GM19239 (cell line): ENCODE results near the gene CD1D.
"Not testable (repeated sequence)": the region's sequence is repeated elsewhere in the genome, so short reads cannot be mapped to it uniquely, and the experiment has no call there.

Experiments used
- DNase-seq: peaks from one replicate; pipeline ENCODE4 v3.0.0; 2011; ENCODE audit warnings: low spot score; ENCODE audit not compliant: insufficient read length
- FAIRE-seq: peaks from 2 replicates; lab custom pipeline; 2011; peaks lifted over from hg19 to GRCh38; lab: Jason Lieb, UNC

The CD1D gene

GRCh38 chr1:158169105-158169504, 11.6 kb upstream of the CD1D start:
- DNase-seq = no peak
- no peak for FAIRE-seq

- peak; percentile 83 for FAIRE-seq
- DNase-seq = not testable (repeated sequence)
These were observed 4.8 kb upstream of the CD1D start for GRCh38 chr1:158175915-158176314.

GRCh38 chr1:158176399-158176798, 4.3 kb upstream of the CD1D start:
- DNase-seq = no peak
- no peak for FAIRE-seq

- DNase-seq = not testable (repeated sequence)
- FAIRE-seq = peak; percentile 45
These were observed 3.6 kb upstream of the CD1D start for GRCh38 chr1:158176849-158177699.

- peak; percentile 39 for FAIRE-seq
- DNase-seq = no peak
These were observed 2.8 kb upstream of the CD1D start for GRCh38 chr1:158177700-158178450.

- peak; percentile 40 for DNase-seq
These were observed 1.2 kb upstream of the CD1D start for GRCh38 chr1:158179301-158180041.

GRCh38 chr1:158181577-158181922, 855 bp downstream of the CD1D start:
- no peak for FAIRE-seq
- no peak for DNase-seq

More at GRCh38 chr1:158179301-158180041, 1.2 kb upstream of the CD1D start:
- peak; percentile 98 for FAIRE-seq

- FAIRE-seq (no peak), DNase-seq (no peak)
These were observed 5.1 kb downstream of the CD1D start for GRCh38 chr1:158185770-158186169.

GRCh38 chr1:158186180-158186579, 5.5 kb downstream of the CD1D start:
- no peak for DNase-seq
- no peak for FAIRE-seq

GRCh38 chr1:158188611-158189010, 7.9 kb downstream of the CD1D start:
- no peak for DNase-seq
- no peak for FAIRE-seq

GRCh38 chr1:158189624-158190023, 8.9 kb downstream of the CD1D start:
- DNase-seq (no peak), FAIRE-seq (no peak)

- DNase-seq (no peak), FAIRE-seq (no peak)
These were observed 10.6 kb downstream of the CD1D start for GRCh38 chr1:158191299-158191698.

GRCh38 chr1:158196461-158196860, 15.8 kb downstream of the CD1D start:
- DNase-seq = no peak
- no peak for FAIRE-seq

- FAIRE-seq (no peak), DNase-seq (no peak)
These were observed 19.2 kb downstream of the CD1D start for GRCh38 chr1:158199849-158200248.

- no peak for DNase-seq
- no peak for FAIRE-seq
These were observed 19.8 kb downstream of the CD1D start for GRCh38 chr1:158200527-158200926.

GRCh38 chr1:158203693-158204457, 23.2 kb downstream of the CD1D start:
- DNase-seq (no peak), FAIRE-seq (peak; percentile 84)

- FAIRE-seq = no peak
- DNase-seq = no peak
These were observed 23.7 kb downstream of the CD1D start for GRCh38 chr1:158204458-158204827.

- no peak for FAIRE-seq
- DNase-seq = no peak
These were observed 28.0 kb downstream of the CD1D start for GRCh38 chr1:158208586-158209116.

- FAIRE-seq (no peak), DNase-seq (no peak)
These were observed 31.6 kb downstream of the CD1D start for GRCh38 chr1:158212320-158212719.

GRCh38 chr1:158223445-158223844, 42.8 kb downstream of the CD1D start:
- not testable (repeated sequence) for FAIRE-seq, DNase-seq
